Measurements from ENCODE around the gene TRIM9.

TRIM9 gene

DNA sequence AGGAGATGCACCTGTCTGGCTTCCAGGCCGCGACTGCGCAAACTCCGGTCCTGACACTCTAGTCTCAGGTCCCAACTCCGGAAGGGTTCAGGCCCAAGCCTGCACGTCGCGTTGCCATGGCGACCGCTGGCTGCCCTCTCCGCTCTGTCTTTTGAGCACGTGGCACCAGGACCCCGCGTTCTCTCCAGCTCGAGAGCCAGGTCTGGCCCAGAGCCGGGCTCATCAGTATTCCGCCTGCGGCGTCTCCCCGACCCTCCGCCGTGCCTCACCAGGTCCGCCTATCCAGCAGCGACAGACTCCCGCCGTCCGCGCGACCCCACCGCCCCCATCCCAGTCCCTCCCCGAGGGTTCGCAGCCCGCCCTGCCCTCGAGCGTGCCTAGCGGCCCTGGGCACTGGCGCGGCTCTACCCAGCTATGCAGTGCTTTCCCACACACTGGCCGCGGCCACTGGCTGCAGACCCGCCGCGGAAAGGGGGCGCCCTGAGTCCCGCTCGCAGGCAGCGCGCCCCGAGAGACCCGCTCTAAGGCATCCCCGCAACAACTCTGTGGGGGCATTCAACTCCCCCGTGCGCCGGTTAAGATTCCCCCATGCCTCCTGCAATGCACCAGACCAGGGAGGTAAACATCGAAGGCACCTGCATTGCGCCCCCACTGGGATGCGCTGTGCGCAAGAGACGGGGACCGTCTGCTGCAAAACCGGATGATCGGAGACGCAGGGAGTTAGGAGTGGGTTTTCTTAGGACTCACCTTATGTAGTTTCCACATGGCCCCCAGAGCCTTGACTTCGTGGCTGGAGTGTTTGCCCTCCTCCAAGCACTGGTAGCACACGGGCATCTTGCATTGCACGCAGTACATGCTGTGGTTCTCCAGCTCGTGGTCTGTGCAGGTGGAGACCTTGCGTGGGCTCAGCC is 1.3 kb downstream of the TRIM9 start:
- DNase-seq, result peak in 54 of 56 donors; percentile 34 to 90 (median 69)

DNA sequence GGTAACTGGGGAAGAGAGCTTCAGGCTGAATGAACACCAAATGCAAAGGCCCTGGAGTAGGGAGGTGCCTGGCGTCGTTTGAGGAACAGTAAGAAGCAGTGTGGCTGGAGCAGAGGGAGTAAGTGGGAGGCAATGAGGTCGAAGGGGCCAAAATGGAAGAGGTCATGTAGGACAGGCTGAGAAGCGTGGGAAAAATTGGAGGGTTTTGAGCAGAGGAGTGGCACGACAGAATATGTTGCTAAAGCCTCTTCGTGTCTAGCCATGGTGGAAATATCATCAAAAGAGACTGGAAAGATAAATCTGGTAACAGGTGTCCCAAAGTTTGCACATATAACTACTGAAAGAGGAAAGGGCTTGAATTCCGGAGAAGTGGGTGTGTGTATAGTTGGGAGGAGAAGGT is 1.9 kb downstream of the TRIM9 start:
- peak in 2 of 56 donors; percentile 6 to 60 for DNase-seq

DNA sequence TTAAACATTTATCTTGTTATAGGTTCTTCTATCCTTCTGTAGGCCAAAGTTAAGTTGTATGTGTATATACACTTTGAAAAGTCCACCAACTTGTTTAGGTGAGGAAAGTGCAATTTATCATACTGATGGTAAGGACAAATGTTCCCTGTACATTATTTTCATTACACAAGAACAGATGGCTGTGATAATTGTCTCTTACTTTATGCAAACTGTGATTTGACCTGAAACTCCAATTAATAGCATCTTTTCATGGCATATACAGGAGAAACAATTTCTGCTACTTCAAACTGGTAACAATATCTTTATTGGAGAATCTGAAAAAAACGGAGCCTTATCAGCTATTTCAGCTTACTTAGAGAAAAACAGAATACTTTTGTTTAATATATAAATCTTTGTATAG is 5.6 kb downstream of the TRIM9 start:
- no peak for DNase-seq

DNA sequence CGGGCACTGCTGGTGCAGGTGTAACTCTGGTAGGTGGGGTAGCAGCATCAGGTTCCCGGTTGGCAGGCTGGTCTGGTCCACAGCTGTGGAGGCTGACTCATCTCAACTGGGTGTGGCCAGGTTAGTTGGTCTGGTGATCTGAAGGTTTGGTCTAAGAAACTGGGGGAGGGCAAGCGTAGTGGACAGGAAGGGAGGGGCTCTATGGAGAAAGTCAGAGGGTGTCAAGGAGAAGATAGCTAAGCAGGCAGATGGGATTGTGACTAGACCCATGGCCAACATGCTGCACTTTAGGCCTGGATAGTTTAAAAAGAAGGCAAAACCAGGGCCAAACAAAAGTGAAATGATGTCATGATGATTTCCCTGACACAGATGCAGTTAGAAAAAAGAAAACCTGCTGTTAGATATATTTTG is 7.9 kb downstream of the TRIM9 start:
- DNase-seq, result peak in 1 of 56 donors; percentile 5

DNA sequence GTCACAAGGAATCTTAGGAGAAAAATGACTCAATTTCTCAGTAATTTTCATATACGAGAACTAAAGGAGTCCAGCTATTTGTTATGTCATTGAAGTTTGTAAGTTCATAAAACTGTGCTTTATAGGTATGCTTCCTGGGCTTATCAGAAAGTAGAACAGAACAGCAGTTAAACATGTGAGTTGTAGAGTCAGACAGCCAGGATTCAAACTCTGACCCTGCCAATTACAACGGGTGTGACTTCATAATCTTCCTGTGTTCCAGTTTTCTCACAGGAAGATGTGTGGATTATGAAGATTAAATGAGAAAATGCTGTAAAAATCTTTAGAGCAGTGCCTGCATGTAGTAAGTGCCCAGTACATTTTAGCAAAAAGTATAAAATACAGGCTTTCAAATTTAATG is 8.9 kb downstream of the TRIM9 start:
- no peak for DNase-seq

DNA sequence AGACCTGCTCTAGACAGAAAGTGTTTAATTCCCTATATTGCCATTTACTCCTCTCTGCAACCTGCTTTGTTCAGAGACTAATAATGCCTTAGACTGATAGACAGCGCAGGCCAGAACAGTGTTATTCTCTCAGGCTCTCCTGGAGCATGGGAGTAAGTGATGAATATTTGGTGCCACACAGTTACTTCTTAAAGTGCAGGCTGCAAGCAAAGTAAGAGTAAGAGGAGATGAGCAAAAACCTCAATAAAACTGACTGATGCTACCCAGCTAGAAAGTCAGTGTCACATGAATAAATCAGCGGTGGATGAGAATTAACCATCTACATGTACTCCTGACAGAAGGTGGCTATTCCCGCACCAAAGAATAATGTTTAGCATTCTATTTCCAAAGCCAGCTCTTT is 9.9 kb downstream of the TRIM9 start:
- DNase-seq, result no peak

DNA sequence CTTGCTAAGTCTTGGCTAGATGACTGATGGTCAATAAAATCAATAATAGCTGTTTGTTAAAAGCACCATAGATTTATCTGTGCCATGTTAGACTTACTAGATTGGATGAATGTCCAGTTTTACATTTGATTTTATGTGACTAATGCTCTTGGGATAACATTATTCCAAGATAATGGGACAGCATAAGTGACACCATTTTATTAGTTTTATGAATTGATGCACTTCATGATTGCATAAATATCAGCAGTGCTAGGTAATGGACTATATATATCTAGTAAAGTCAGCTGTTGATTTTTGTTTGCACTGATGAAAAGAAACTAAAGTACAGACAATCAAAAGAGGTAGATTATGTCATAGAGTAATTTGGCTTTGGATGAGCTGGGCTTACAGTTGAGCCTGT is 10.4 kb downstream of the TRIM9 start:
- no peak for DNase-seq

DNA sequence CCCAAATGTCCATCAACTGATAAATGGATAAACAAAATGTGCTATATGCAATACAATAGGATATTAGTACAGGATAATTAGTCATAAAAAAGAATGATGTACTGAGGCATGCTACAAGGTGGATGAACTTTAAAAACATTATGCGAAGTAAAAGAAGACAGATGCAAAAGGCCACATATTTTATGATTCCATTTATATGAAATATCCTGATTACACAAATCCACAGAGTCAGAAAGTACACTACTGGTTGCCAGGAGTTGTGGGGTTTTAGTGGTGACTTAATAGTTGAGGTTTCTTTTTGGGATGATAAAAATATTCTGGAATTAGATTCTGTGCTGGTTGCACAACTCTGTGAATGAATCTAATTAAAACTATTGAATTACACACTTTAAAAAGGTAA is 12.6 kb downstream of the TRIM9 start:
- DNase-seq, result no peak

DNA sequence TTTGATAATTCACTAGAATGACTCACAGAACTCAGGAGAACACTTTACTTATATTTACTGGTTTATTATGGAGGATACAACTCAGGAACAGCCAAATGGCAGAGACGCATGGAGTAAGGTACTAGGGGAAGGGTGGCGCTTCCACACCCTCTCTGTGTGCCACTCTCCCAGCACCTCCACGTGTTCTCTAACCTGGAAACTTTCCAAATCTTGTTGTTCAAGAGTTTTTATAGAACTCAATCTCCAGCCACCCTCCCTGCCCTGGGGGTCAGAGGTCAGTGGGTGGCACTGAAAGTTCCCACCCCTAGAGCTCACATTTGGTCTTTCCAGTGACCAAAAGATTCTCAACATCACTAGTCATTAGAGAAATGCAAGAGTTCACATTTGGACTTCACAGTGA is 13.2 kb downstream of the TRIM9 start:
- DNase-seq, result no peak

DNA sequence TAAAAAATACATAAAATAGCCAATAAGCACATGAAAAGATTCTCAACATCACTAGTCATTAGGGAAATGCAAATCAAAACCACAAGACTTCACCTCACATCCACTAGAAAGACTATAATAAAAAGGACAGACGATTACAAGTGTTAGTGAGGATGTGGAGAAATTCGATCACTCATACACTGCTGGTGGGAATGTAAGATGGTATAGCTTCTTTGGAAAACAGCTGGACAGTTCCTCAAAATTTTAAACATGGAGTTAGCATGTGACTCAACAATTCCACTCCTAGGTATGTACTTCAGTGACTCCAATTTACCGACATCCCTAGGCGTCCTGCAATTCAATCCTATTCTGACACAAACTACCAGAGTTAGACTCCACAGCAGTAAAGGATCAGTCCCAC is 13.7 kb downstream of the TRIM9 start:
- no peak for DNase-seq

DNA sequence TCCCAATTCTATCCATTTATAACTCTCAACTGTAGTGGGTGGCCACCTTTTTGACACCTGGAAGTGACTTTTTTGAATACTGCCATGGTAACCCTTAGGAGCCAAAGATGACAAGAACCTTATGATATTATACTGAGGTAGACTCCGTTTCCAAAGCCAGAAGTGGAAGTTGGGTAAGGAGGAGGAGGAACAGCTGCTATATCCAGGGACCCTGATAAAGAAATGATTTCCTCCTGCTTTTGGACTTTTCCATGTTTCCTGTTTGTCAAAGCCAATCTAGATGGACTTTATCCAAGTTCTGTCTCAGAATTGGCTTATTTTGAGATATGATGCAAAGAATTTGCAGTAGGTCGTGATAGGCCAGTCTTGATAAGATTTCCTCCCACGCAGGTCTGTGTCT is 14.3 kb downstream of the TRIM9 start:
- DNase-seq, result no peak

DNA sequence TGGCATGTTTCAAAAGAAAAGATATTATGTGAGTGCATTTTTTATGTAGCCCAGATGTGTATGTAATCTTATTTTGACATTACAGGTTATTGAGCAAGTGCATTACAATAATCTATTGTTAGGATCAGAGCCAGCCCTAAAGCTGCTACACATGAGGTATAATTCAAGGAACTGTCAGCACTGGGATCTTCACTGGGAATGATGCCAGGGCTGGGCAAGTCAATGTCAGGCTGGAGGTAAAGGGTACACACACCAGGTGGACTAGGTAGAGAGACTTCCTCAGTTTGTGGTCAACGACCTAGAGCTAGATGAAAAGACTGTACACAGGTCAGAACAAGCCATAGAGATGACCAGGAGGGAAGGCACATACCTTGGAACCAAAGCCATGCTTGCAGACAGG is 15.4 kb downstream of the TRIM9 start:
- no peak for DNase-seq

DNA sequence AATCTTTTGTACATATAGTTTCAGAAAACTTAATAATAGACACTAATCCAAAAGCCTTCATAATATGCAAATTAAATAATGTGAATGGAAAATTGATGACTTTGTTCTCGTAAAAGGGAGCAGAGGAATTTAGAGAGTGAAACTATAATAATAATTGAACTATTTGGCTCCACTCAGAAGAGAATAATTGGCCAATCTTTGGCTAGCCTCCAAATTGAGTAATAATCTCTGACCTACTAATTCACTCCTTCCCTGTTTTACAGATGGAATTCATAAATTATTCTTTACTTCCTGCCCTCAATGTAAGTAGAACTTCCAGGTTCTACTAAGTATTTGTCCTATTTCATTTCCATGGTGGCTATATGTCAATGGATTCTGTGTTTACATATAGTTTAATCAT is 15.8 kb downstream of the TRIM9 start:
- DNase-seq, result no peak

DNA sequence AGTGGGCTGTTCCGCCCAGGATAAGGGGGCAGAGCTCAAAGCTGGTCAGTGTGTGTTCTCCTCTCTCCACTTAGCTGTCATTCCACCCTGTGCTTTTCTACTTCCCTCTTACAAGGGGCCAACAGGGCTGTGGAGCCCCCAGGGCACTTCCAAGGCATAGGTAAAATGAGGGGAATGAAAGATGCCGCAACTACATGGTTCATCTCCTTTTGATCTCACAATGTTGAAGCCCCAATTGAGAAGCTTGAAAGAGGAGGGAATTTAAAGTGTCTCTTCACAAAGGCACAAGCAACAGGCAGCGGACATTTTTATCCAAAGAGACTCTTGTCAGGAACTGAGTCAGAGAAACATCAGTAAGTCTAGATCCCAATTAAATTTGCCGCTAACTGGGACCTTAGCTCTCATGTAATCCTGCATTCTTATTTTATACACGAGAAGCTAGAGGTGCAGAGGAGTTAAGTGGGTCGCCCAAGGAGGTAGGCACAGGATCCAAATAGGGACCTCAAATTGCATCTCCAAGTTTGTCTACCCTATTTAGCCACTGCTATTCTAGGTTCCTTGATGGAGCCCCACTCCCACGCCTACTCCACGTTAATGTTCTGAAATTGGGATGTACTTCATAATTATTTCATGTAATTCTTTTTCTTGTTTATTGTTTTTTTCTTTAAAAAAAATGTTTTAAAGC is 20.1 kb downstream of the TRIM9 start:
- DNase-seq, result no peak

DNA sequence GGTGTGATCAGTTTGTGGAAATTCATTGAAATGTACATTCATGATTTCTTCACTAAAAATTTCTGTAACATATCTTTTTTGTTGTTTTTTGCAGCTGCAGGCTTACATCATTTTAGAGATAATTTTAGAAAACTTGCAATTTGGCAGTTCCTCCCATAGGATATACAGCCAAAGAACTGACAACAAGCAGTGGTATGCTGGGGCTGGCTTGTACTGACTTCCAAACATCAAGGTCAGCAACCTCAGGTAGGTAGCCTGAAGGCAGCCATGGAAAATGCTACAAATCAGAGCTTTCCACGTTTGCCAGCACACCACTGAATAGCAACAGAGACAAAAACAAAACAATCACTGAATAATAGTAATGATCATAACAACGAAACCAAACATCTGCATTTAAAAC is 21.2 kb downstream of the TRIM9 start:
- no peak for DNase-seq

DNA sequence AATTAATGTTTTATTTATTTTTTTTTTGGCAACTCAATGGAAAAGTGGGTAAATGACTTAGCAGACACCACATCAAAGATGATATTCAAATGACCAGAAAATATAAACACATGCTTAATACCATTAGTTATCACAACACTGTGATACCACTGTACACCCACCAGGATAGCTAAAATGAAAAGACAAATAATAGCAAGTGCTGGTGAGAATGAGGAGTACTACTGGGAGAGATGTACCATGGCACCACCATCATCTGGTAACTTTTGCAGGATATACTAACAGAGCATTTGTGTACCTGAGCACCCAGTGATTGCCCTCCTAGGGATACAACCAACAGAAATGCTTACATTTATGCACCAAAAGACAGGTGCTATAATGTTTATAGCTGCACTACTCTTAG is 21.9 kb downstream of the TRIM9 start:
- DNase-seq, result no peak

DNA sequence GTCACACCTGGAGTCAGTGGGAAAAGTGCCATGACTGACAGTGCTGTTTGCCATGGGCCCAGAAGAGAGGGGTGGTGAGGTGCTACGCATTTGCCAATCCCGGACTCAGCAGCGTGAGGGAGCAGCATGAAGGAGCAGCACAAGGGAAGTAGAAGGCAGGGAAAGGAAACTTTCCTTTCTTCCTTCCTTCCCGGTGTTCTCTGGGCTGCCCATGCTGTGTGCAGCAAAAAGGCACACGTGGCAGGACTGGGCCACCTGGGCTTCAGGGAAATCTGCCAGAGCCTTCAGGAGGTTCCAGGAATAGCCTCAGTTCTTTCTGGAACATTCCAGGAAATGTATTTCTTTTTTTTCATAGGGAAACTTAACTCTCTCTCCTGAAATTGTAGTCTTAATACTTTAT is 23.0 kb downstream of the TRIM9 start:
- DNase-seq, result peak in 2 of 56 donors; percentile 10 to 13

DNA sequence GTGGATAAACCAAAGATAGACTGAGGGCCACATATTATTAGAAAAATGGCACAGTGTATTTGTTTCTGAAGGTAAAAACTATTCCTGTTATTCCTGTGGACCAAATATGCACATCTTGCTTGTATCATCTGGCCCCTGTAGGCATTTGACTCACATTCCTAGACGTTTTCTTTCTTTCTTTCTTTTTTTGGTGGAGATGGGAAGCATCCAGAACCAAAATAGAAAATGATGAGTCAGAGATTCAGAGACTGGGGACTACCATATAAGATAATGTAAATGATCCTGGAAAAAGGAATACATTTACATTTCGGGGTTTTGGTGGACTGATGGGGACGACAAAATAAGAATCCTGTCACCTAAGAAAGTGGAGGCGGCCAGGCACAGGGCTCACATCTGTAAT is 24.2 kb downstream of the TRIM9 start:
- no peak for DNase-seq

DNA sequence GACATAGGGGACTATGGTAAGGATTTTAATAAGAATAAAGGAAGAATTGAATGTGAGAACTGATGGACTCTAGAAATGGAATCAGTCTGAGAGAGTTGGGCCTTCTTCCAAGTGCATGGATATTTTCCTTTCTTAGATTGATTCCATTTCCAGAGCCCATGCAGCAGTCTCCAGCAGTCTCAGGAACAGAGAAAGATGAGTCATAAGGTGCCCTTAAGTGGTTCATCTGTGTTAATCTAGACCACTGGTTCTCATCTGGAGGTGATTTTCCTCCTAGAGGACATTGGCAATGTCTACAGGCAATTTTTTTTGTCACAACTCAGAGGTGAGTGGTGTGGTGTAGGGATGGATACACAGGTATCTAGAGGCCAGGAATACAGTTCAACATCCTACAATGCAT is 25.9 kb downstream of the TRIM9 start:
- no peak for DNase-seq

DNA sequence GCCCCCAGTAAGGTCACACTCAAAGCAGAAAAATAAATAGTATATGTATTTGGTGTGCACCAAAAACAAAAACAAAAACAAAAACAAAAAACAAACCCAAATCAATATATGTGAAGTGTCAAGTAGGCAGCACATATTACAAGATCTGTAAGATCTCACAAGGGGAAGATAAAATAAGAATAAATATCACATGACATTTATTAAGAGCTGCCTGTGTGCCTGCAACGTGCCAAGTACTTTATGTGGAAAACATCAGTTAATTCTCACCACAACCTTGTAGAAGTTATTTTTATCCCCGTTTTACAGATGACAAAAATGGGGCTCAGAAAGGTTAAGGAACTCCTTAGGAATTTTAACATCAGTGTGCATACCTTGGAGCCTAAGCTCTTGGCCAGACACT is 26.6 kb downstream of the TRIM9 start:
- no peak for DNase-seq

DNA sequence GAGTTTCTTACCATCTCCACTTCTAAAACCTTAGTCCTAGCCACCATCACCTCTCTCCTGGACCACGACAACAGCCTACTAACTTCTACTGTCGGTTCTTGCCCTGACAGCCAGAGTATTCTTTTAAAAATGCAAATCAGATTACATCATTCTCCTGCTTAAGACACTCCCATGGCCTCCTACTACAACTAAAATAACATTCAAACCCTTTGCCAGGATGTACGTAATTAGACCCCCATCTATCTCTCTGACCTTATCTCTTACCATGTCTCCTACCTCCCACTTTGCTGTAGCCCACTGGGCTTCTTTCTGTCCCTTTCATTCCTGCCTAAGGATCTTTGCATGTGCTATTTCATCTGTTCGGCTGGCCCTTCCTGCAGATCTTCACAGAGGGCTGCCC is 27.6 kb downstream of the TRIM9 start:
- no peak for DNase-seq

DNA sequence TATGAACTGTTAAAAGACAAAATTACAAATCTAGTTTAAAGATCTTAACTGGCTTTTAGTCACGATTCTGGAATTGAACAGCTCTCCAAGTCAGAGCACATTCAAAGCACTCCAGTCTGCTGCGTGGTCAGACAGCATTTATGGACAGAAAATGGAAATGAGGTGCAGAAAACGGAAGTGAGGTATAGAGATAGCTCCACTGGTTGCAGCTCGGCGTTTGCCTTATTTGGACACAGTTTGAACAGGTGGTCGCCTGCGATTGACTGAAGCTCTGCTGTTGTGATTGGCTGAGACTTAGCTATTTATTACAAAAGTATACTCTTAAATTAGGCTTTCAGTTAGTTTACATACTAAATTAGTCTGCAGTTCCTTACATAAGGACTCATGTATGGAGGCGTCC is 28.3 kb downstream of the TRIM9 start:
- DNase-seq, result peak in 7 of 56 donors; percentile 5 to 60 (median 43)

DNA sequence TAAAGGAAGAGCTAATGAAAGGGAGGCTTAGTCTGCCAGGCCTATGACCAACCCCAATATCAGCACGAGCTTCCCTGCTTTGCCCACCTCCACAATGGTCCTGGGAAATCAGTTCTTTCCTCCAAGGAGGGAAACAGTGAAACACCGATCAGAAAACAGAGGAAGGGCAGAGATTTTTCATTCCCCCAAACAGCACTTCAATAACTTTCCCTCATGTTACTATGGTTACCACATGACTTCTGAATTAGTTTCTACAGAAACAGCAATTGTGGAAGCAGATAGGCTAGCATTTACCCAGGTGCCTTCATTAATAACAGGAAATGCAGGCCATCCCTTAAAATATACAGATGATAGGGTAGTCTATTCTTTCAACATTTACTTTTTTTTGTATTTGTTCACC is 35.9 kb downstream of the TRIM9 start:
- no peak for DNase-seq
